Loucy (cell line): ENCODE measurements around the gene ADCY4.
"Not testable (repeated sequence)": the region's sequence is repeated elsewhere in the genome, so short reads cannot be mapped to it uniquely, and the experiment has no call there.

ENCODE experiments used
- H2AFZ ChIP-seq: fragments of 200-600 bp; sonication (generic); 2 replicates; pipeline ENCODE4 v1.6.0; 2016; ENCODE audit warnings: antibody characterized with exemption, mild to moderate bottlenecking, low read length, moderate library complexity
- H3F3A ChIP-seq: fragments of 200-600 bp; 2 replicates; pipeline ENCODE4 v1.6.0; 2016; ENCODE audit warnings: antibody characterized with exemption, low read depth, mild to moderate bottlenecking
- H3K27me3 ChIP-seq: fragments of 200-600 bp; sonication (generic); 2 replicates; pipeline ENCODE4 v1.6.1; 2014; ENCODE audit warnings: low read length, mild to moderate bottlenecking; ENCODE audit not compliant: insufficient read depth, poor library complexity, severe bottlenecking
- H3K36me3 ChIP-seq: fragments of 200-600 bp; sonication (generic); 2 replicates; pipeline ENCODE4 v1.6.1; 2016; ENCODE audit warnings: low read length; ENCODE audit not compliant: insufficient read depth
- H3K4me1 ChIP-seq: fragments of 200-600 bp; sonication (generic); 2 replicates; pipeline ENCODE4 v1.5.1; 2014; ENCODE audit warnings: low read length, mild to moderate bottlenecking; ENCODE audit not compliant: insufficient read depth, poor library complexity, severe bottlenecking
- H3K4me2 ChIP-seq: fragments of 200-600 bp; sonication (generic); 2 replicates; pipeline ENCODE4 v1.6.0; 2014; ENCODE audit warnings: antibody characterized with exemption, low read length, low read depth, mild to moderate bottlenecking; ENCODE audit not compliant: poor library complexity, severe bottlenecking
- H3K4me3 ChIP-seq: fragments of 200-600 bp; sonication (generic); 2 replicates; pipeline ENCODE4 v1.5.1; 2014; ENCODE audit warnings: low read length, mild to moderate bottlenecking, mixed read lengths; ENCODE audit not compliant: poor library complexity, severe bottlenecking
- H3K79me2 ChIP-seq: fragments of 200-600 bp; sonication (generic); 2 replicates; pipeline ENCODE4 v1.6.1; 2014; ENCODE audit warnings: low read length; ENCODE audit not compliant: insufficient read depth
- H3K9ac ChIP-seq: fragments of 200-600 bp; sonication (generic); 2 replicates; pipeline ENCODE4 v1.6.0; 2014; ENCODE audit warnings: mild to moderate bottlenecking, low read depth, low read length, moderate library complexity; ENCODE audit not compliant: poor library complexity, severe bottlenecking
- H3K9me2 ChIP-seq: fragments of 200-600 bp; sonication (generic); replicated peaks from 2 replicates; pipeline ENCODE4 v1.6.1; 2016; ENCODE audit warnings: low read depth, low read length, mixed read lengths
- H3K9me3 ChIP-seq: fragments of 200-600 bp; sonication (generic); 2 replicates; pipeline ENCODE4 v1.6.1; 2014; ENCODE audit warnings: mild to moderate bottlenecking, antibody characterized with exemption, low read length, low read depth; ENCODE audit not compliant: insufficient read depth
- H4K20me1 ChIP-seq: fragments of 200-600 bp; sonication (generic); 2 replicates; pipeline ENCODE4 v1.6.0; 2014; ENCODE audit warnings: antibody characterized with exemption, low read length, mild to moderate bottlenecking; ENCODE audit not compliant: insufficient read depth, poor library complexity, severe bottlenecking
- EZH2phosphoT487 ChIP-seq: fragments of 200-600 bp; IDR thresholded peaks from 2 replicates; pipeline ENCODE4 v1.6.1; 2018; ENCODE audit warnings: antibody characterized with exemption, mild to moderate bottlenecking, moderate library complexity, borderline replicate concordance
- TF ChIP-seq, protein P1 (sequence below): fragments of 200-600 bp; sonication (generic); conservative IDR thresholded peaks from 2 replicates; pipeline ENCODE4 v1.5.1; 2014; ENCODE audit warnings: mild to moderate bottlenecking, antibody characterized with exemption, low read length

The ADCY4 gene

DNA sequence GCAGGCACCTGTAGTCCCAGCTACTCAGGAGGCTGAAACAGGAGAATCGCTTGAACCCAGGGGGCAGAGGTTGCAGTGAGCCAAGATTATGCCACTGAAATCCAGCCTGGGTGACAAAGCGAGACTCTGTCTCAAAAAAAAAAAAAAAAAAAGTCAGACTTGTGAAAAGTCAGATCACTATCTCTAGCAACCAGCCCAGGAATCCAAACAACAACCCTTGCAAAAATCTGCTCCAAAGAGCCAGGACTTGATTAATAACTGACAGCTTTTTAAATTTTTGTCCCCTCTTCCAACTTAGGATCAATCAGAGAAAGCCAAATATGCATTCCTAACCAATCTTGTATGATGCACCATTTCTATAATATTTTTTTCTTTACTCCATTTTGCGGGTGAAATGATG lies 25.4 kb upstream of the ADCY4 start:
- no peaks in the 10 kb centered on the region for H3K79me2 ChIP-seq
- no peaks in the 10 kb centered on the region for H3K27me3 ChIP-seq
- H2AFZ ChIP-seq, result no peak overlapping the region
- H3K4me3 ChIP-seq, result no peak overlapping the region
- H4K20me1 ChIP-seq, result no peaks in the 10 kb centered on the region
- TF ChIP-seq EZH2phosphoT487, result no peak
- TF ChIP-seq, protein P1, sequence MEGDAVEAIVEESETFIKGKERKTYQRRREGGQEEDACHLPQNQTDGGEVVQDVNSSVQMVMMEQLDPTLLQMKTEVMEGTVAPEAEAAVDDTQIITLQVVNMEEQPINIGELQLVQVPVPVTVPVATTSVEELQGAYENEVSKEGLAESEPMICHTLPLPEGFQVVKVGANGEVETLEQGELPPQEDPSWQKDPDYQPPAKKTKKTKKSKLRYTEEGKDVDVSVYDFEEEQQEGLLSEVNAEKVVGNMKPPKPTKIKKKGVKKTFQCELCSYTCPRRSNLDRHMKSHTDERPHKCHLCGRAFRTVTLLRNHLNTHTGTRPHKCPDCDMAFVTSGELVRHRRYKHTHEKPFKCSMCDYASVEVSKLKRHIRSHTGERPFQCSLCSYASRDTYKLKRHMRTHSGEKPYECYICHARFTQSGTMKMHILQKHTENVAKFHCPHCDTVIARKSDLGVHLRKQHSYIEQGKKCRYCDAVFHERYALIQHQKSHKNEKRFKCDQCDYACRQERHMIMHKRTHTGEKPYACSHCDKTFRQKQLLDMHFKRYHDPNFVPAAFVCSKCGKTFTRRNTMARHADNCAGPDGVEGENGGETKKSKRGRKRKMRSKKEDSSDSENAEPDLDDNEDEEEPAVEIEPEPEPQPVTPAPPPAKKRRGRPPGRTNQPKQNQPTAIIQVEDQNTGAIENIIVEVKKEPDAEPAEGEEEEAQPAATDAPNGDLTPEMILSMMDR, result no peak
- H3K4me1 ChIP-seq, result peaks cover 5% of the 10 kb centered on the region
- no peak overlapping the region for H3K9ac ChIP-seq
- H3K9me2 ChIP-seq, result no peaks in the 10 kb centered on the region
- no peaks in the 10 kb centered on the region for H3K9me3 ChIP-seq
- H3K36me3 ChIP-seq, result no peaks in the 10 kb centered on the region
- no peaks in the 10 kb centered on the region for H3F3A ChIP-seq
- H3K4me2 ChIP-seq, result no peak overlapping the region

DNA sequence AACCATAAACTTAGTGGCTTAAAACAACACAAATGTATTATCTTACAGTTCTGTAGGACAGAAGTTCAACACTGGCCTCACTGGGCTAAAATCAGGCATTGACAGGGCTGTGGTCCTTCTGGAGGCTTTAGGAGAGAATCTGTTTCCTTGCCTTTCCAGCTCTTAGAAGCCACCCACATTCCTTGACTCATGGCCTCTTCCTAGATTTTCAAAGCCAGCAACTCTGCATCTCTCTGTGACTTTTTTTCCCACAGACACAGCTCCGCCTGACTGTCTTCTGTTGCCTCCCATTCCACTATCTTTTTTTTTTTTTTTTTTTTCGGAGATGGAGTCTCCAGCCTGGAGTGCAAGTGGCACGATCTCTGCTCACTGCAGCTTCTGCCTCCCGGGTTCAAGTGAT lies 21.3 kb upstream of the ADCY4 start:
- no peaks in the 10 kb centered on the region for H4K20me1 ChIP-seq
- H3K4me1 ChIP-seq, result no peaks in the 10 kb centered on the region
- H3K9ac ChIP-seq, result no peak overlapping the region
- H2AFZ ChIP-seq, result no peak overlapping the region
- no peaks in the 10 kb centered on the region for H3K79me2 ChIP-seq
- H3K4me3 ChIP-seq, result no peak overlapping the region
- no peaks in the 10 kb centered on the region for H3F3A ChIP-seq
- no peaks in the 10 kb centered on the region for H3K27me3 ChIP-seq
- no peaks in the 10 kb centered on the region for H3K9me2 ChIP-seq
- H3K9me3 ChIP-seq, result no peaks in the 10 kb centered on the region
- H3K36me3 ChIP-seq, result no peaks in the 10 kb centered on the region
- TF ChIP-seq EZH2phosphoT487, result no peak
- TF ChIP-seq, protein P1, result no peak
- no peak overlapping the region for H3K4me2 ChIP-seq

DNA sequence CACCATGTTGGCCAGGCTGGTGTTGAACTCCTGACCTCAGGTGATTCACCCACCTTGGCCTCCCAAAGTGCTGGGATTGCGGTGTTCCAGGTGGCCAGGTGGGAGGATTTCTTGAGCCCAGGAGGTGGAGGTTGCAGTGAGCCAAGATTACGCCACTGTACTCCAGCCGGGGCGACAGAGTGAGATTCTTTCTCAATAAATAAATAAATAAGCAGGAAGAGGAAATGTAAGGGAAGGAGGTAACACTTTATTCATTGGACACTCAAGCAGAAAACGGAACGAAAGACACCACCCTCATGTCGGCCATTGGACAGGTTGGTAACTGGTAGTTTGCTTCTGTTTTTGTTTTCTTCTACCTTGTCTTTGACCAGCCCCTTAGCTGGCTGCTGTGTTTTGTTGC lies 20.1 kb upstream of the ADCY4 start:
- Histone ChIP-seq H3K4me2 (no peak overlapping the region), H3K27me3 (no peaks in the 10 kb centered on the region), H3K4me3 (no peak overlapping the region), H3K9me3 (no peaks in the 10 kb centered on the region), H3K9ac (no peak overlapping the region), H3K79me2 (no peaks in the 10 kb centered on the region), H3F3A (no peaks in the 10 kb centered on the region), H4K20me1 (no peaks in the 10 kb centered on the region), H3K9me2 (no peaks in the 10 kb centered on the region), H3K4me1 (no peaks in the 10 kb centered on the region), H3K36me3 (no peaks in the 10 kb centered on the region), H2AFZ (no peak overlapping the region)
- TF ChIP-seq, protein P1, result no peak
- TF ChIP-seq EZH2phosphoT487, result no peak

DNA sequence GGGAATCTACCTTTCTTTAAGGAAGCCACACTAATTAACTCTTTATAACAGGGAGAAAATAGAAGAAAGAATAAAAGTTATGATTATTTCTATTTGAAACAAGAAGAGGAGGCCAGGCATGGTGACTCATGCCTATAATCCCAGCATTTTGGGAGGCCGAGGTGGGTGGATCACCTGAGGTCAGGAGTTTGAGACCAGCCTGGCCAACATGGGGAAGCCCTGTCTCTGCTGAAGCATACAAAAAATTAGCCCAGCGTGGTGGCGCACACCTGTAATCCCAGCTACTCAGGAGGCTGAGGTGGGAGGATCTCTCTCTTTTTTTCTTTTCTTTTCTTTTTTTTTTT lies 19.6 kb upstream of the ADCY4 start:
- not testable (repeated sequence) for H3K9me2 ChIP-seq, H3K79me2 ChIP-seq, H3K27me3 ChIP-seq, H3K4me2 ChIP-seq, H2AFZ ChIP-seq, H3K9me3 ChIP-seq, H3K4me1 ChIP-seq, H3K4me3 ChIP-seq, H3K36me3 ChIP-seq, H3K9ac ChIP-seq, H4K20me1 ChIP-seq, H3F3A ChIP-seq
